Suprapubic skin (tissue), 4 donors: Measurements from ENCODE around the gene DSTYK.

Source experiments
- CTCF ChIP-seq, 2 donors: fragments of 200-600 bp in 1 of 2; fragments of 450-650 bp in 1 of 2; sonication (generic) in 1 of 2; IDR thresholded peaks; one replicate each; pipeline ENCODE4 v1.5.1; 2016 to 2019; ENCODE audit warnings: antibody characterized with exemption in 2 of 2, mild to moderate bottlenecking in 1 of 2, moderate library complexity in 1 of 2
- POLR2A ChIP-seq, 2 donors: fragments of 450-650 bp; IDR thresholded peaks; one replicate each; pipeline ENCODE4 v1.6.1; 2017; ENCODE audit warnings: antibody characterized with exemption in 2 of 2, mild to moderate bottlenecking in 2 of 2, moderate library complexity in 2 of 2
- POLR2AphosphoS5 ChIP-seq, 3 donors: sonication (generic); formaldehyde crosslinking; IDR thresholded peaks; one replicate each; pipeline ENCODE4 v1.6.1; 2017; ENCODE audit warnings: antibody characterized with exemption in 3 of 3

GRCh38 chr1:205152505-205152904 lies 59.0 kb downstream of the DSTYK start:
- TF ChIP-seq POLR2A (IDR thresholded peaks at IDR 0.05) = no peak
- no peak for TF ChIP-seq CTCF (IDR thresholded peaks at IDR 0.05)
- TF ChIP-seq POLR2AphosphoS5 (IDR thresholded peaks at IDR 0.05) = no peak
